ENCODE results near the gene LPIN1.
A peak's percentile ranks its signal among the peaks of the same experiment; 100 is the strongest.
"Not testable (repeated sequence)": the region's sequence is repeated elsewhere in the genome, so short reads cannot be mapped to it uniquely, and the experiment has no call there.

Gene LPIN1

GRCh38 chr2:11844798-11845197 lies 98.4 kb downstream of the LPIN1 start:
- DNase-seq = not testable (repeated sequence)

- not testable (repeated sequence) for DNase-seq
These were observed 101.5 kb downstream of the LPIN1 start for GRCh38 chr2:11847935-11848334.

- DNase-seq = no peak
These were observed 103.7 kb downstream of the LPIN1 start for GRCh38 chr2:11850082-11850481.

- no peak for DNase-seq
These were observed 106.2 kb downstream of the LPIN1 start for GRCh38 chr2:11852526-11853196.

- DNase-seq = no peak
These were observed 106.8 kb downstream of the LPIN1 start for GRCh38 chr2:11853197-11853588.

GRCh38 chr2:11855064-11855760 lies 108.8 kb downstream of the LPIN1 start:
- no peak for DNase-seq

- no peak for DNase-seq
These were observed 109.7 kb downstream of the LPIN1 start for GRCh38 chr2:11856095-11856494.

- DNase-seq = no peak
These were observed 112.5 kb downstream of the LPIN1 start for GRCh38 chr2:11858883-11859282.

- not testable (repeated sequence) for DNase-seq
These were observed 113.5 kb downstream of the LPIN1 start for GRCh38 chr2:11859975-11860374.

GRCh38 chr2:11861044-11861443 lies 114.6 kb downstream of the LPIN1 start:
- no peak for DNase-seq

- no peak for DNase-seq
These were observed 115.6 kb downstream of the LPIN1 start for GRCh38 chr2:11862049-11862448.

GRCh38 chr2:11863103-11863502 lies 116.7 kb downstream of the LPIN1 start:
- DNase-seq = no peak

- peak; percentile 93 for DNase-seq
These were observed 117.3 kb downstream of the LPIN1 start for GRCh38 chr2:11863513-11864328.

GRCh38 chr2:11864724-11865123 lies 118.3 kb downstream of the LPIN1 start:
- DNase-seq = no peak

- DNase-seq = no peak
These were observed 118.9 kb downstream of the LPIN1 start for GRCh38 chr2:11865378-11865777.

- DNase-seq = no peak
These were observed 119.4 kb downstream of the LPIN1 start for GRCh38 chr2:11865805-11866204.

GRCh38 chr2:11866358-11867335 lies 120.2 kb downstream of the LPIN1 start:
- DNase-seq = no peak

- DNase-seq = no peak
These were observed 121.5 kb downstream of the LPIN1 start for GRCh38 chr2:11867926-11868325.

- DNase-seq = no peak
These were observed 123.1 kb downstream of the LPIN1 start for GRCh38 chr2:11869391-11869991.

- DNase-seq = no peak
These were observed 123.6 kb downstream of the LPIN1 start for GRCh38 chr2:11870064-11870463.

GRCh38 chr2:11870584-11870983 lies 124.2 kb downstream of the LPIN1 start:
- DNase-seq = no peak

- DNase-seq = no peak
These were observed 125.0 kb downstream of the LPIN1 start for GRCh38 chr2:11871421-11871820.
